Smooth muscle cell (in vitro differentiated cells): ENCODE measurements around the gene NRXN3. TPM values are rescaled to one million over a fixed set of nuclear protein-coding genes. Genes with fewer than 3 reads are reported as not detected.
"Not testable (repeated sequence)": the region's sequence is repeated elsewhere in the genome, so short reads cannot be mapped to it uniquely, and the experiment has no call there.

Source experiments
- DNase-seq: peaks from one replicate; lab custom pipeline; 2025; ENCODE audit not compliant: unreplicated experiment; lab: John Stamatoyannopoulos, UW
- H2AFZ ChIP-seq: fragments of 200-600 bp; sonication (generic); 2 replicates; pipeline ENCODE4 v1.6.0; 2016; ENCODE audit warnings: antibody characterized with exemption, low read depth, mild to moderate bottlenecking
- H3F3A ChIP-seq: fragments of 200-600 bp; sonication (generic); 2 replicates; pipeline ENCODE4 v1.6.0; 2017; ENCODE audit warnings: antibody characterized with exemption, low read depth
- H3K27ac ChIP-seq: fragments of 200-600 bp; sonication (generic); 2 replicates; pipeline ENCODE4 v1.5.1; 2016; ENCODE audit warnings: low read depth, mild to moderate bottlenecking
- H3K27me3 ChIP-seq: fragments of 200-600 bp; sonication (generic); 2 replicates; pipeline ENCODE4 v1.6.1; 2016; ENCODE audit warnings: low read depth, mild to moderate bottlenecking
- H3K36me3 ChIP-seq: fragments of 200-600 bp; sonication (generic); 2 replicates; pipeline ENCODE4 v1.5.1; 2016; ENCODE audit warnings: low read depth
- H3K4me1 ChIP-seq: fragments of 200-600 bp; sonication (generic); 2 replicates; pipeline ENCODE4 v1.5.1; 2016; ENCODE audit warnings: low read depth
- H3K4me2 ChIP-seq: fragments of 200-600 bp; sonication (generic); 2 replicates; pipeline ENCODE4 v1.6.0; 2016; ENCODE audit warnings: mild to moderate bottlenecking
- H3K4me3 ChIP-seq: fragments of 200-600 bp; sonication (generic); 2 replicates; pipeline ENCODE4 v1.5.1; 2016; ENCODE audit warnings: mild to moderate bottlenecking
- H3K79me2 ChIP-seq: fragments of 200-600 bp; sonication (generic); 2 replicates; pipeline ENCODE4 v1.6.0; 2016; ENCODE audit warnings: low read depth, mild to moderate bottlenecking
- H3K9ac ChIP-seq: fragments of 200-600 bp; sonication (generic); 2 replicates; pipeline ENCODE4 v1.6.0; 2016; ENCODE audit warnings: low read depth
- H3K9me3 ChIP-seq: fragments of 200-600 bp; sonication (generic); replicated peaks from 2 replicates; pipeline ENCODE4 v1.5.1; 2016; ENCODE audit warnings: low read depth
- H4K20me1 ChIP-seq: fragments of 200-600 bp; sonication (generic); 2 replicates; pipeline ENCODE4 v1.6.0; 2016; ENCODE audit warnings: low read depth
- WGBS: methylation state at CpG from one replicate; pipeline ENCODE4 v1.1.7; 2016; ENCODE audit warnings: low lambda C conversion rate; 5-methylcytosine and 5-hydroxymethylcytosine counted together
- polyA plus RNA-seq: library from polyadenylated mRNA; unstranded; fragments of >200 nt; fragmentation: Nextera tagmentation; extraction: Ambion mirVana; gene quantifications from 2 replicates; pipeline ENCODE4 v1.2.1, GENCODE V29; 2016
- total RNA-seq: library from RNA; depleted of rRNA; stranded (reverse); fragments of >200 nt; gene quantifications from 2 replicates; pipeline ENCODE4 v1.2.3, GENCODE V29; 2014
- TF ChIP-seq, protein P1 (sequence below): fragments of 200-600 bp; sonication (generic); IDR thresholded peaks from 2 replicates; pipeline ENCODE4 v1.5.1; 2017; ENCODE audit warnings: borderline replicate concordance, mild to moderate bottlenecking, antibody characterized with exemption; ENCODE audit not compliant: insufficient read depth, poor library complexity, severe bottlenecking

The NRXN3 gene
- total and polyA plus RNA-seq, 2 experiments from 2014 or later, result 1.2 to 7.0 TPM

DNA sequence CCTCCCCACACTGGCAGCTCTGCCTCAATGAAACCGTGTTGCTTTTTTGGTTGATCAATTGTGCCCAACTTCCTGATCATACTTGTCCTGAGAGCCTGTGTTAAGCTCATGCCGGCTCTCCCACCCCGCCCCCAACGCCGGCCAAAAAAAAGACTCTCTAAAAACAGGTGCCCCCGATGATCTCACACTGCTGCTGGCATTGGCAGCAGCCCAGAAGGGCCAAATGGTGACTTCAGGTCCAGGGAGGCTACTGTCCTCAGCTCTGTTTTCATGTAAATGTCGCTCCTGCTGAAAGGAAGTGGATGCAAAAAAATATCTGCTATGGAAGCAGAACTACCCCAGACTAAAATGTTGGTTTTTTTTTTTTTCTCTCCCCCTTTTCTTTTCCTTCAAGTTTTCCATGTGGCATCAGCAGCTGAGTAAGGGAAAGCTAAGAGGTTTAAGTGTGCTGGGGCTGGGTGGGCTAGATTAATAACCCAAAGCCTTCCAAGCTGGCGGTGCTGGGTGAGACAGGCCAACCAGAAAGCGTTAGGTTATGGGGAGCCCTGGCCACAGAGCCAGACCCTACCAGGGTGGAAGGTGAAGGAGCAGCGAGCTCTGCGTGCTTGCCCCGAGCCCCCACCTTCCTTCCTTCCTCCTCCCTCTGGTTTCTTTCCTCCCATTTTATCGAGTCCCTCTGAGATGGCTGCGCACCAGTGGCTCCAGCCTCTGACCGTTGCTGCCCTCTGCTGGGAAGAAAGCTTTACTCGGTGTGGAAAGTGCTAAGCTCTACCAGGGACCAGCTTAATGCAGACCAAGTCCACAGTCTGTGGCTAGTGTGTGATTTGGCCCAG is 396.1 kb downstream of the NRXN3 start:
- peaks cover 5% of the 10 kb centered on the region for H3K27me3 ChIP-seq
- peak; percentile 29 for DNase-seq
- 23% methylated on average over 16 of the region's 16 CpGs for WGBS
- H4K20me1 ChIP-seq, result no peaks in the 10 kb centered on the region
- H3K27ac ChIP-seq, result no peak overlapping the region
- H3K9ac ChIP-seq, result no peak overlapping the region
- no peaks in the 10 kb centered on the region for H3K36me3 ChIP-seq
- no peaks in the 10 kb centered on the region for H3F3A ChIP-seq
- H3K4me2 ChIP-seq, result peak overlapping the region; percentile 85
- no peaks in the 10 kb centered on the region for H3K9me3 ChIP-seq
- no peaks in the 10 kb centered on the region for H3K4me1 ChIP-seq
- H3K79me2 ChIP-seq, result no peaks in the 10 kb centered on the region
- peak overlapping the region; percentile 87 for H2AFZ ChIP-seq
- TF ChIP-seq, protein P1, sequence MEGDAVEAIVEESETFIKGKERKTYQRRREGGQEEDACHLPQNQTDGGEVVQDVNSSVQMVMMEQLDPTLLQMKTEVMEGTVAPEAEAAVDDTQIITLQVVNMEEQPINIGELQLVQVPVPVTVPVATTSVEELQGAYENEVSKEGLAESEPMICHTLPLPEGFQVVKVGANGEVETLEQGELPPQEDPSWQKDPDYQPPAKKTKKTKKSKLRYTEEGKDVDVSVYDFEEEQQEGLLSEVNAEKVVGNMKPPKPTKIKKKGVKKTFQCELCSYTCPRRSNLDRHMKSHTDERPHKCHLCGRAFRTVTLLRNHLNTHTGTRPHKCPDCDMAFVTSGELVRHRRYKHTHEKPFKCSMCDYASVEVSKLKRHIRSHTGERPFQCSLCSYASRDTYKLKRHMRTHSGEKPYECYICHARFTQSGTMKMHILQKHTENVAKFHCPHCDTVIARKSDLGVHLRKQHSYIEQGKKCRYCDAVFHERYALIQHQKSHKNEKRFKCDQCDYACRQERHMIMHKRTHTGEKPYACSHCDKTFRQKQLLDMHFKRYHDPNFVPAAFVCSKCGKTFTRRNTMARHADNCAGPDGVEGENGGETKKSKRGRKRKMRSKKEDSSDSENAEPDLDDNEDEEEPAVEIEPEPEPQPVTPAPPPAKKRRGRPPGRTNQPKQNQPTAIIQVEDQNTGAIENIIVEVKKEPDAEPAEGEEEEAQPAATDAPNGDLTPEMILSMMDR, result peak; percentile 75
- peak overlapping the region; percentile 38 for H3K4me3 ChIP-seq

DNA sequence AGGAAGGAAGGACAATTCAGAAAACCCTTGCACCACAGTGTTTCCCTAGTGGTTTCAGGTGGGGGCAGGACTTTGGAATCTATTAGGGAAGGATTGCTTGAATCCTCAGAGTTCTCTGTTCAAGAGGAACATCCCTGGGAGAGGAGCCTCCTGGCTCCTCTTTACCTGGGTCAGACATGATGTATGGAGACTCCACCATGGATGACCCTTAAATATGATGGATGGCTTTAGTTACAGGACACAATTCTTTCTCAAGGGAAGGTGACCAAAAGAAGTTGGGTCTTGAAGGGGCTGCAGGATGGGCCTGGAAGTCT is 396.6 kb downstream of the NRXN3 start:
- TF ChIP-seq, protein P1, result no peak
- Histone ChIP-seq H3K4me3 (no peak overlapping the region), H2AFZ (no peak overlapping the region), H3K9ac (no peak overlapping the region), H3K79me2 (no peaks in the 10 kb centered on the region), H3K27ac (no peak overlapping the region), H3K4me2 (no peak overlapping the region), H4K20me1 (no peaks in the 10 kb centered on the region), H3K27me3 (peaks cover 5% of the 10 kb centered on the region), H3K4me1 (no peaks in the 10 kb centered on the region), H3K36me3 (no peaks in the 10 kb centered on the region), H3F3A (no peaks in the 10 kb centered on the region), H3K9me3 (no peaks in the 10 kb centered on the region)
- DNase-seq, result no peak

DNA sequence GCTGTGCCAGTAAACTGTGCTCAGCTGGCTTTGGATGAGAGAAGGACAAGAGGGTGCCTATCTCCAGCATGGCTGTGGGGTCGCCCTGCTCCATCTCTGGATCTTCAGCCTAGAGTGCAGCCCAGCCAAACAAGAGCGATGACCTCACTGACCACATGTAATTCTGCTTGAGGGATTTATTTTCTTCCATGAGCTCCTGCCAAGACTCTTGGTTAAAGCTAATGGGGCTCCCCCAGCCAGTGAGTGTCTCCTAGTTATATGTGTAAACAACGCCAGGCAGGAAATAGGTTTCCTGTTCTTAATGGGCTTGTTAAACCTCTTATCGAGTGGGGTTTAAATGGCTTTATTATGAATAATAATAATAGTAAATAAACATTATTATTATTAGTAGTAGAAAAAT is 397.2 kb downstream of the NRXN3 start:
- Histone ChIP-seq H3K4me2 (no peak overlapping the region), H4K20me1 (no peaks in the 10 kb centered on the region), H3F3A (no peaks in the 10 kb centered on the region), H3K9me3 (no peaks in the 10 kb centered on the region), H2AFZ (no peak overlapping the region), H3K4me3 (no peak overlapping the region), H3K9ac (no peak overlapping the region), H3K4me1 (no peaks in the 10 kb centered on the region), H3K27ac (no peak overlapping the region), H3K27me3 (peaks cover 5% of the 10 kb centered on the region), H3K79me2 (no peaks in the 10 kb centered on the region), H3K36me3 (no peaks in the 10 kb centered on the region)
- 75% methylated on average over 4 of the region's 4 CpGs for WGBS
- TF ChIP-seq, protein P1, result no peak
- no peak for DNase-seq

DNA sequence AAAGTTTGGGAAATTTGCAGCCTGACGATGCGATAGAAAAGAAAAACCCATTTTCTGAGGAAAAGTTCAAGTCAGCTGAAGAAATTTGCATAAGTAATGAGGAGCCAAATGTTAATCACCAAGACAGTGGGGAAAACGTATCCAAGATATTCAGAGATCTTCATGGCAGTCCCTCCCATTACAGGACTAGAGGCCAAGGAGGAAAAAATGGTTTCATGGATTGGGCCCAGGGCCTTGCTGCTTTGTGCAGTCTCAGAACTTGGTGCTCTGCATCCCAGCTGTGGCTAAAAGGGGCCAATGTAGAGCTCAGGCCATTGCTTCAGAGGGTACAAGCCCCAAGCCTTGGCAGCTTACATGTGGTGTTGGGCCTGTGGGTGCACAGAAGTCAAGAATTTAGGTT is 403.6 kb downstream of the NRXN3 start:
- not testable (repeated sequence) for H3K4me2 ChIP-seq, H3K9me3 ChIP-seq, H3K27me3 ChIP-seq, H3K36me3 ChIP-seq, H3K27ac ChIP-seq, H3F3A ChIP-seq, H3K79me2 ChIP-seq, H4K20me1 ChIP-seq, H3K9ac ChIP-seq, H3K4me3 ChIP-seq, H3K4me1 ChIP-seq, H2AFZ ChIP-seq, DNase-seq
- 93% methylated on average over 3 of the region's 3 CpGs for WGBS
